Neuron (in vitro differentiated cells): ENCODE measurements around the gene BMPR1A.

Experiments
- H2AFZ ChIP-seq: one replicate; pipeline ENCODE4 v1.6.1; 2013; ENCODE audit warnings: low read depth, mild to moderate bottlenecking, inconsistent platforms, low read length, moderate library complexity
- H3K27me3 ChIP-seq: one replicate; pipeline ENCODE4 v1.6.1; 2013; ENCODE audit warnings: low read length; ENCODE audit not compliant: insufficient read depth
- H3K36me3 ChIP-seq: one replicate; pipeline ENCODE4 v1.6.1; 2013; ENCODE audit warnings: low read length; ENCODE audit not compliant: insufficient read depth
- H3K4me1 ChIP-seq: one replicate; pipeline ENCODE4 v1.6.1; 2013; ENCODE audit warnings: low read length; ENCODE audit not compliant: insufficient read depth
- H3K4me3 ChIP-seq: 2 replicates; pipeline ENCODE4 v1.5.1; 2013; ENCODE audit warnings: mild to moderate bottlenecking, low read length, moderate library complexity
- H3K9me3 ChIP-seq: one replicate; pipeline ENCODE4 v1.6.1; 2013; ENCODE audit warnings: low read length

The BMPR1A gene

GRCh38 chr10:86876748-86877147 is 120.3 kb downstream of the BMPR1A start:
- H2AFZ ChIP-seq: no peak overlapping the region
- no peaks in the 10 kb centered on the region for H3K9me3 ChIP-seq
- H3K27me3 ChIP-seq: no peaks in the 10 kb centered on the region
- peaks cover 28% of the 10 kb centered on the region for H3K36me3 ChIP-seq
- H3K4me1 ChIP-seq: no peaks in the 10 kb centered on the region
- no peak overlapping the region for H3K4me3 ChIP-seq

- no peaks in the 10 kb centered on the region for H3K9me3 ChIP-seq
- H3K36me3 ChIP-seq: peaks cover 28% of the 10 kb centered on the region
- H3K4me1 ChIP-seq: no peaks in the 10 kb centered on the region
- no peak overlapping the region for H2AFZ ChIP-seq
- no peak overlapping the region for H3K4me3 ChIP-seq
- H3K27me3 ChIP-seq: no peaks in the 10 kb centered on the region
Observed at GRCh38 chr10:86878983-86879713, 122.7 kb downstream of the BMPR1A start.

- peaks cover 26% of the 10 kb centered on the region for H3K36me3 ChIP-seq
Observed at GRCh38 chr10:86880971-86881370, 124.6 kb downstream of the BMPR1A start.

GRCh38 chr10:86888585-86889381 is 132.4 kb downstream of the BMPR1A start:
- H3K27me3 ChIP-seq: no peaks in the 10 kb centered on the region
- no peaks in the 10 kb centered on the region for H3K9me3 ChIP-seq
- no peak overlapping the region for H3K4me3 ChIP-seq
- H2AFZ ChIP-seq: no peak overlapping the region
- no peaks in the 10 kb centered on the region for H3K4me1 ChIP-seq
- H3K36me3 ChIP-seq: peaks cover 22% of the 10 kb centered on the region

More at GRCh38 chr10:86880971-86881370, 124.6 kb downstream of the BMPR1A start:
- Histone ChIP-seq H2AFZ (no peak overlapping the region), H3K4me3 (no peak overlapping the region), H3K9me3 (no peaks in the 10 kb centered on the region), H3K27me3 (no peaks in the 10 kb centered on the region), H3K4me1 (no peaks in the 10 kb centered on the region)

- Histone ChIP-seq H3K4me1 (no peaks in the 10 kb centered on the region), H3K27me3 (no peaks in the 10 kb centered on the region), H3K4me3 (no peak overlapping the region), H3K9me3 (peaks cover 3% of the 10 kb centered on the region), H2AFZ (no peak overlapping the region), H3K36me3 (peaks cover 31% of the 10 kb centered on the region)
Observed at GRCh38 chr10:86889997-86890396, 133.6 kb downstream of the BMPR1A start.

- Histone ChIP-seq H3K36me3 (peaks cover 34% of the 10 kb centered on the region), H3K9me3 (peaks cover 3% of the 10 kb centered on the region), H3K4me1 (peaks cover 10% of the 10 kb centered on the region), H2AFZ (no peak overlapping the region), H3K4me3 (no peak overlapping the region), H3K27me3 (no peaks in the 10 kb centered on the region)
Observed at GRCh38 chr10:86898511-86898910, 142.1 kb downstream of the BMPR1A start.

- Histone ChIP-seq H3K4me3 (no peak overlapping the region), H3K36me3 (peaks cover 32% of the 10 kb centered on the region), H2AFZ (no peak overlapping the region), H3K4me1 (peaks cover 10% of the 10 kb centered on the region), H3K9me3 (peaks cover 3% of the 10 kb centered on the region), H3K27me3 (no peaks in the 10 kb centered on the region)
Observed at GRCh38 chr10:86899132-86899531, 142.7 kb downstream of the BMPR1A start.

- Histone ChIP-seq H3K9me3 (peaks cover 2% of the 10 kb centered on the region), H3K4me3 (no peak overlapping the region), H3K27me3 (no peaks in the 10 kb centered on the region), H3K36me3 (peaks cover 33% of the 10 kb centered on the region), H3K4me1 (peaks cover 10% of the 10 kb centered on the region), H2AFZ (no peak overlapping the region)
Observed at GRCh38 chr10:86899670-86900276, 143.4 kb downstream of the BMPR1A start.

- Histone ChIP-seq H3K4me3 (no peak overlapping the region), H2AFZ (no peak overlapping the region), H3K36me3 (peaks cover 36% of the 10 kb centered on the region), H3K9me3 (no peaks in the 10 kb centered on the region), H3K27me3 (no peaks in the 10 kb centered on the region), H3K4me1 (peaks cover 20% of the 10 kb centered on the region)
Observed at GRCh38 chr10:86900955-86901354, 144.5 kb downstream of the BMPR1A start.

GRCh38 chr10:86904600-86904999 is 148.2 kb downstream of the BMPR1A start:
- Histone ChIP-seq H3K4me3 (no peak overlapping the region), H3K27me3 (no peaks in the 10 kb centered on the region), H3K36me3 (peaks cover 43% of the 10 kb centered on the region), H2AFZ (no peak overlapping the region), H3K9me3 (no peaks in the 10 kb centered on the region), H3K4me1 (peaks cover 18% of the 10 kb centered on the region)

GRCh38 chr10:86905429-86905828 is 149.0 kb downstream of the BMPR1A start:
- no peaks in the 10 kb centered on the region for H3K9me3 ChIP-seq
- H3K4me3 ChIP-seq: no peak overlapping the region
- H3K36me3 ChIP-seq: peaks cover 39% of the 10 kb centered on the region
- H3K4me1 ChIP-seq: peaks cover 18% of the 10 kb centered on the region
- H2AFZ ChIP-seq: no peak overlapping the region
- no peaks in the 10 kb centered on the region for H3K27me3 ChIP-seq

- H3K27me3 ChIP-seq: no peaks in the 10 kb centered on the region
- H3K4me3 ChIP-seq: no peak overlapping the region
- H3K36me3 ChIP-seq: peaks cover 60% of the 10 kb centered on the region
- H2AFZ ChIP-seq: no peak overlapping the region
- H3K9me3 ChIP-seq: no peaks in the 10 kb centered on the region
- H3K4me1 ChIP-seq: no peaks in the 10 kb centered on the region
Observed at GRCh38 chr10:86914734-86915133, 158.3 kb downstream of the BMPR1A start.

- Histone ChIP-seq H2AFZ (no peak overlapping the region), H3K36me3 (peaks cover 82% of the 10 kb centered on the region), H3K4me1 (no peaks in the 10 kb centered on the region), H3K4me3 (no peak overlapping the region), H3K9me3 (no peaks in the 10 kb centered on the region), H3K27me3 (no peaks in the 10 kb centered on the region)
Observed at GRCh38 chr10:86918022-86918471, 161.6 kb downstream of the BMPR1A start.
